Measurements from ENCODE around the gene FMR1NB.

Gene FMR1NB, protein sequence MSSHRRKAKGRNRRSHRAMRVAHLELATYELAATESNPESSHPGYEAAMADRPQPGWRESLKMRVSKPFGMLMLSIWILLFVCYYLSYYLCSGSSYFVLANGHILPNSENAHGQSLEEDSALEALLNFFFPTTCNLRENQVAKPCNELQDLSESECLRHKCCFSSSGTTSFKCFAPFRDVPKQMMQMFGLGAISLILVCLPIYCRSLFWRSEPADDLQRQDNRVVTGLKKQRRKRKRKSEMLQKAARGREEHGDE

DNA sequence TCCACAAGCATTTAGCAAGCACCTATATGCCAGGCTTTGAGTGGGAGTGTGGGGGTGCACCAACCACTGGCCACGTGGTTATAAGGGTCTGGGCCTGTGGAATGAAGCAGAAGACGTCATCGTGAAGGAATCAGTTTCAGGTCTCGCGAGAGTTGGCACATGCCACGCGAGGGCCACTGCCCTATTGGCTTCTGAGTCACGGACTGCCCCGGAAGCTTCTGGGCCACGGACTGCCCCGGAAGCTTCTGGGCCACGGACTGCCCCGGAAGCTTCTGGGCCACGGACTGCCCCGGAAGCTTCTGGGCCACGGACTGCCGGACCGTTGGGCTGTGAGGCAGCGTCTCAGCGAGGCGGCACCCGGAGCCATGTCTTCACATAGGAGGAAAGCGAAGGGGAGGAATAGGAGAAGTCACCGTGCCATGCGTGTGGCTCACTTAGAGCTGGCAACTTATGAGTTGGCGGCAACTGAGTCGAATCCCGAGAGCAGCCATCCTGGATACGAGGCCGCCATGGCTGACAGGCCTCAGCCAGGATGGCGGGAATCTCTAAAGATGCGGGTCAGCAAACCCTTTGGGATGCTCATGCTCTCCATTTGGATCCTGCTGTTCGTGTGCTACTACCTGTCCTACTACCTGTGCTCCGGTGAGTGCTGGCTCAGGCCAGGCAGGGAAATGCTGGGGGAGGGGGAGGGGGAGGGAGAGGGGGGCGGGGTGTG lies at the start of gene FMR1NB:
TSS of gene FMR1NB (plus strand) at position 300 of the 715 bp plus-strand sequence. CDS start at position 366, 66 bp downstream.
- DNase-seq (ENCODE audit: low read depth in 2 of 2): no peak

DNA sequence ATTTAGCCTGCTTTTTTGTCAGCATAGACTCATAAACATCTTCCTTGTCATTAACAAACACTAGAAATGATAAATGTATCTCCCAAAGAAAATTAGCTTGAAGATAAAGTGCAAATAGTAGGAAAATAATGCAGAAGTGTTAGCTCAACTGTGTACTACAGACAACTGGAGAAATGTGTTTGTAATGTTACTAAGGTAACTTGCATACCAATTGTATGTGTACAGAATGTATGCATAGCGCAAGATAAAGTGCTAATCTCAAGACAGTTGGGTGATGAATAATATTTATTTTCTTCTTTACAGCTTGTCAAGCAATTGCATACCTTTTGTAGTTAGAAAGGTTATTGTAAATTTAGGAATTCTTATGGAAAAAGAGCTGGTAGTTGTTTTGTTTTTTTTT lies 47.3 kb upstream of the FMR1NB start:
- DNase-seq (ENCODE audit: low read depth in 2 of 2): no peak

DNA sequence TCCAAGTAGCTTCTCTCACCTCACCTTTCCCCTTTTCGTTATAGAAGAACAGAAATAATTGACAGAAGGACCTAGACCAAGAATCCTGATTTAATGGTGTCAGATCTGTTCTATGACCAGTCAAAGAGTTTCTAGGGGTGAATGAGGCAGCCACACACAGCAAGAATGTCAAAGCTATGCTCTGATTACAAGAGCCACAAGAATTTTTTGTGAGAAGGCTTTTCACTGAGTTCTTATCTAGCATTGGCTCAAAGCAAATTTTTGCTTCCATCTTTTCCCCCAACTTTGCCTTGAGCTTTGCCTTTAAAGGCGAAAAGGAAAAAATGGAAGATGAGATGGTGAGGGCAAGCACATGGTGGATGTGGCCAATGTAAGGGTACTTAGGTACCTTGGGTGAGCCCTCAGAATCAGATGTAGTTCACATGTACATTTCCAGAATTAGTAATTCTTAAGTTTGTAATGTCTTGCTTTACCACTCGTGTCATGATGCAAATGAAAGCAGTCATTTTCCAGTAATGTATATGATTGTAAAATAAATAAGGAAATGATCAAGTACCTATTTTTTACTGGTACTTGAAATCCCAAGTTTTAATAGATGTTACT lies 45.9 kb upstream of the FMR1NB start:
- no peak for DNase-seq (ENCODE audit: low read depth in 2 of 2)

DNA sequence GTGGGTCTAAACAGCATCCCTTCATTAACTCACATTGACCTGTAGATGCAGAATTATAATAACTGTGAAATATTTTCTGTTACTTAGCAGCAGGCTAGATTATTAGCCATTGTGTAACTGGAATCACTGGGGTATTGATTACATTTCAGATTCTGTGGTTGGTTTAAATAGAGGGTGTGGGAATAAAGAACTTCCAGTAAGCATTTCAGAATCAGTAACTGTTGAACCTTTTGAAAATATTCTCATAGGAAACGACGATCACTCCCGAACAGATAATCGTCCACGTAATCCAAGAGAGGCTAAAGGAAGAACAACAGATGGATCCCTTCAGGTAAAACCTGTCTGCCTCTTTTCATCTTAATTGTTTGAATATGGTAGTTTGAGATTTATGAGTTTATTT lies 35.9 kb upstream of the FMR1NB start:
- DNase-seq (ENCODE audit: low read depth in 2 of 2): no peak

DNA sequence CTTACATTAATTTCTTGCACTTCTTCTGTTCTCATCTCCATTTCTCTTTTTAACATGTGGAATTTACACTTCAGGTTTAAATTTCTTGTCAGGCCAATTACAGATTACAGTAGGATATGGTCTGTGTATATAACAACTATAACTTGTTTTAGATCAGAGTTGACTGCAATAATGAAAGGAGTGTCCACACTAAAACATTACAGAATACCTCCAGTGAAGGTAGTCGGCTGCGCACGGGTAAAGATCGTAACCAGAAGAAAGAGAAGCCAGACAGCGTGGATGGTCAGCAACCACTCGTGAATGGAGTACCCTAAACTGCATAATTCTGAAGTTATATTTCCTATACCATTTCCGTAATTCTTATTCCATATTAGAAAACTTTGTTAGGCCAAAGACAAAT lies 32.6 kb upstream of the FMR1NB start:
- DNase-seq (ENCODE audit: low read depth in 2 of 2): no peak

DNA sequence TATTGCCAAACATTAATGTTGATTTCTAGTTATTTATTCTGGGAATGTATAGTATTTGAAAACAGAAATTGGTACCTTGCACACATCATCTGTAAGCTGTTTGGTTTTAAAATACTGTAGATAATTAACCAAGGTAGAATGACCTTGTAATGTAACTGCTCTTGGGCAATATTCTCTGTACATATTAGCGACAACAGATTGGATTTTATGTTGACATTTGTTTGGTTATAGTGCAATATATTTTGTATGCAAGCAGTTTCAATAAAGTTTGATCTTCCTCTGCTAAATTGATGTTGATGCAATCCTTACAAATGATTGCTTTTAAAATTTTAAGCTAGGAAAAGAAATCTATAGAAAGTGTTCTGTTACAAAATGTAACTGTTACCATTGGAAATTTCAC lies 30.8 kb upstream of the FMR1NB start:
- no peak for DNase-seq (ENCODE audit: low read depth in 2 of 2)

DNA sequence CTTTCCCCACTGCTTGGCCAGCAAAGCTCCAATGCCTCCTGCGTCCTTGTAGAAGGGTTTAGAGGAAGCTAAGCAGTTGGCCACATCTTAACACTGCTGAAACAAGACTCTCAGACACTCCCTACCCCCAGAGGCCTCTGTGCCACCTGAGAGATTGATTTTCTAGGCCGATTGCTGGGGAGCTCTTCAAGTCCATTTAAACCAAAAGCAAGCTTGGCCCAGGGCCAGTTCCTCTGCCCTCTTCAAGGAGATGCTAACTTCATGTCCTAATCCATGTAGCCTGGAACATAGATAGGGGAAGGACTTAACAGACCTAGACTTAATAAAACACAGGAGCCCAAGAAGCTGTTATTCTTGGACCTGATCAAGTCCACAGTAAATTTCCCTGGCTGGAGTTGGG lies 27.2 kb upstream of the FMR1NB start:
- no peak for DNase-seq (ENCODE audit: low read depth in 2 of 2)

DNA sequence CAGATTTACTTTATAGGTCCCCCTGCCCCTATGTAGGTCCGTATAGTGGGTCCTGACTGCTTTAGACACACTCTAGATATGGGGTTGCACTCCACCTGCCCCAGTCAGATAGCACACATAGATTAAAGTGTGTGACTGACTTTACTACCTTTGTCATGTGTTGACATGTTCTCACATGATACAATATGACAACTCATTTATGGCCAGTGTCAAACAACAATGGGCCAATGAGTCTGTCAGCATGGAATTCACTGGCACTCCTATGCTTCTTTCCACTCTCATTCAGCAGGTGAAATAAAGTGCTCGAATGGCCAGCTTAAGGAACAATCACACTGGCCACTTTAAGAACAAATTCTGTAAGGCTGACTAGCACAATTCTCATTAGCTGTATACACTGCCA lies 23.8 kb upstream of the FMR1NB start:
- DNase-seq (ENCODE audit: low read depth in 2 of 2): no peak

DNA sequence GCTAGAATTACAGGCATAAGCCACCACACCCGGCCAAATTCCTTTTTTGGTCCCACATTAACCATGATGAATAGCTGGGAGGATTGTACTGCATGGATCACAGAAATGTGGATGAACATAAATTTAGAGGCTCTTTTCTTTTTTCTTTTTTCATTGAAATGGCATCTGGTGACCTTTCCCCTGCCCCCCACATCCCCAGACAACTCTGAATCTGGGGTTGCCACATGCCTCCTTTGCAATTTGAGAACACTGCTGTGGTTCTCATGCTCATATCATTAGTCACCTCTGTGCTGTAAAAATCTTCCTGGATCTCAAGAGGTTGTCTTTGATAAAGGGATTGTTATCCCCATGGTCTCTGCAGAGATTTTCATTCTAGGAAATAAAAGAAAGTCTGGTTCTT lies 22.8 kb upstream of the FMR1NB start:
- DNase-seq (ENCODE audit: low read depth in 2 of 2): no peak

DNA sequence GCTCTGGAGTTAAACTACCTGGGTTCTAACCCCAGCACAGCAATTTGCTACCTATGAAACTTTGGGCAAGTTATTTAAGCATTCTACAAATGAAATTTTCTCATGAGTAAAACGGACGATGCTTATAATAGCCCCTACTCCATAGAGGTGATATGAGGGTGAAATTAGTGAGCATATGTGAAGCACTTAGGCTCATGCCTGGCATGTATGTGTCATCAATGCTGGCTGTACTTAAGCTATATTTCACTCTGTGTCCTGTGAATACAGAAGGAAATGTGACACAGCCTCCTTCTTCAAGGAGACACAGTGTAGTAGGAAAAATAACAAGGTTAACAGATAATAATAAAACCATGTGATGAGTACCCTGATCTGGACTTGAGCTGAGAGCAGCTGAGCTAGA lies 20.4 kb upstream of the FMR1NB start:
- no peak for DNase-seq (ENCODE audit: low read depth in 2 of 2)

DNA sequence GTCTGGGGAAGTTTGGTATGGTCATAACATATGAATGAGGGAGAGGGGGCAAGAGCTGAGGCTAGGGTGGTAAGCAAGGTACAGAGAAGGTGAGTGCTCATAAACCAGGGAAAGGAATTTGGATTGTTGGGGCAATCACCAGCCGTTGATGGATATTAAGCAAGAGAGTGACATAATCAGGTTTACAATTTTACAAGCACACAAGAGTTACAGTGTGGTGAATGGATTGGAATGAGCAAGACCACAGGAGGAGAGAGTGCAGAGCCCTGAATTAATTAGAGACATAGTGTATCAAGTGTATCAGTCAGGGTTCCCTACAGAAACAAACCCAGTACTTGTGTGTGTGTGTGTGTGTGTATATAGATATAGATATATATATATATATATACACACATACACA lies 18.7 kb upstream of the FMR1NB start:
- DNase-seq (ENCODE audit: low read depth in 2 of 2): no peak

DNA sequence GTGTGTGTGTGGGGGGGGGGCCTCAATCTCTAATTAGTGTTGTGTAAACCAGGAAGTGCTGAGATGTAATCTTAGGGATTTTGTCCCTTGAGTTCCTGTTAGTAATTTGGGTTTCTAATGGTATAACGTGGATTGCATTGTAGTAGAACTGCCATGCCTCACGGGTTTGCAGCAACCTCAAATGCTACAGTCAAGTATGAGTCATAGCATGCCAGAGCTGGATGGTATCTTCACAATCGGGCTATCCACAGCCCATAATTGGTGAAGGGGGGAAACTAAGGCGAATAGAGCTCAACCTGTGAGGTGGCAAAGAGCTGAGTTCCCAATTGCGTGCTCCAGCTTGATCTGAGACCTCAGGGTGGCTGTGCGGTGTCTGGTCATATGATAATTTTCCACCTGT lies 2.2 kb upstream of the FMR1NB start:
- DNase-seq (ENCODE audit: low read depth in 2 of 2): no peak

DNA sequence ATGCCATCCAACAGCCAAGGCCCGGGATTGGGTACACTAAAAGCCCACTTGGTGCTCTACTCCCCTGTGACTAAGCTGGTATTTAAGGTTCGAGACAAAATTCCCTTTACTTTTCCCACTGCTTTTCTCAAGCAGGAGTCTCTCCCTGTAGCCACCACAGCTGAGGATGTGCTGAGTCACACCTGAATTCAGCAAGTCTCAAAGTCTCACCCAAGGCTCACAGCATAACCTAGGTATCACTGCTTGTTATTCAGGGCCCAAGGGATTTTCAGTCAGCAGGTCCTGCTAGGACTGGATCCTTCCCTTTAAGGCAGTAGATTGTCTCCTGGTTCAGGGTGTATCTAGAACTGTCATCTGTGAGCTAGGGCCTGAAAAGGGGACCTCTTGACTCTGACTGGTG lies 39.2 kb downstream of the FMR1NB start:
- no peak for DNase-seq (ENCODE audit: low read depth in 2 of 2)

DNA sequence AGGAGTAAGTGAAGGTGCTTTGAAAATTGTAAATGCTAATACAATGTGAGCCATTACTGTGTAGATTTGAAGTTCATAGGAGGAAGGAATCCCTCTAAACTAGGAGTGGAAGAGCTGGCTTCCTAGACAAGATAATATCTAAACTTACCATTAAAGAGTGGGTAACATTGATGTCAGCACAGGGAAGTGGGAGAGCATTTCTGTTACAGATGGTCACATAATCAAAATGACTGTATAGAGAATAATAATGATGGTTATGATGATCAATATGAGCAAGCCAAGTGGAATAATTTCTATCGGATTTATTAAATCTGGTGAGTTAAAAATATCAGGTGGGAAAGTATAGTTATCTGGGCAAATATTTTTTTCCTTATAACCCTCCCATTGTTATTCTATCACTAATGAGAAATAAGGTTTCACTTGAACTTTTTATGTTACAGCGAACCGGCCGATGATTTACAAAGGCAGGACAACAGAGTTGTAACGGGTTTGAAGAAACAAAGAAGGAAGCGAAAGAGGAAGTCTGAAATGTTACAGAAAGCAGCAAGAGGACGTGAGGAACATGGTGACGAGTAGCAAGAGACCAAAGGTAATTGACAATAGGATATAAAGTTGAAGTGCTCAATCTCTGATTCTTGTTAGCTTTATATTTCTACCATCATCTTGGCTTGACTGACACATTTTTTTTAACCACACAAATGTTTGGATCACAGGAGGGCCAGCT lies 43.5 kb downstream of the FMR1NB start:
- DNase-seq (ENCODE audit: low read depth in 2 of 2): no peak

DNA sequence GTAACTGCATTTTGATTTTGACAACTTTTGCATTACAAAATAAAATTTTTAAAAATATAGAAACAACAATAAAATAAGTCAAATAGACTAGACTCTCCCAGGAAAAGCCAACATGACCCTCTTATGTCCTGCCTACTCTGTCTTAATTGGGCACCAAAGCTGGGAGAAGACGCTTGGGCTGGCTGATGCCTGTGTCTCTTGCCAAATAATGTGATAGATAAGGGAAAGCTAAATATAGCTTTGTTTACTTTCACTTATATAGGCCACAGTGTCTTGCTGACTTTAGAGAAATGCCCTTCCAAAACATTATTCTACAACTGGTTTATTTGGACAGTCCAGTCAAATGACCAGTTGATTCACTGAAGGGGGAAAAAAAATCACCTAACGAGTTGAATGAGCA lies 54.2 kb downstream of the FMR1NB start:
- no peak for DNase-seq (ENCODE audit: low read depth in 2 of 2)

DNA sequence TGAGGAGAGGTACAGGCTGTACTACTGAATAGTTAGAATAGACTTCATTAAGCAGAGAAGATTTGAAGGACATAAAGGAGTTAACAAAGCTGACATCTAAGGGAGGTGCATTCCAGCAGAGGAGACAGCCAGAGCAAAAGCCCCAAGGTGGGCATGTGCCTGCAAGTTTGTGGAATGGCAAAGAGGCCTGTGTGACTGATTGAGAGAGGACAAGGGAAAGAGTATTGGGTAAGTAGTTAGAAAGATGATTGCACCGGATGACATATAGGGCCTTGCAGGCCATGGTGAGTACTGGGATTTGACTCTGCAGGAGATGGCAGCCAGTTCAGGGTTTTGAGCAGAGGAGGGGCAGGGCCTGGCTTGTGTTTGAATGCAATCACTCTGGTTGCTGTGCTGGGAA lies 55.9 kb downstream of the FMR1NB start:
- no peak for DNase-seq (ENCODE audit: low read depth in 2 of 2)

DNA sequence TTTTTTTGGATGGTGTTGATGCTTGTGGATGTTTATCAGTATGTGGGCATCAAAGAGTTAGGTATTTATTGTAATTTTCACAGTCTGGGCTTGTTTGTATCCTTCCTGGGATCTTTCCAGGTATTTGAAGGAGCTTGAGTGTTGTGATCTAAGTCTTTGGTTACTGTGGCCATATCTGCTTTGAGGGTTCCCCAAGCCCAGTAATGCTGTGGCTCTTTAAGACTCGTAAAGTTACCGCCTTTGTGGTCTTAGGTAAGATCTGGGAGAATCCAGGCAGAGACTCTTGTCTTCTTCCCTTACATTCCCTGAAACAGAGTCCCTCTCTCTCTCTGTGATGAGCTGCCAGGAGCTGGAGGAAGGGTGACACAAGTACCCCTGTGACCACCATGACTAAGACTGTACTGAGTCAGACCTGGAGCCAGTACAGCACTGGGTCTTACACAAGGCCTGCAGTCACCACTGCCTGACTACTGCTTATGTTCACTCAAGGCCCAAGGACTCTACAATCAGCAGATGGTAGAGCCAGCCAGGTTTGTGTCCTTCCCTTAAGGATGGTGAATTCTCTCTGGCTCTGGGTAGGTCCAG lies 62.2 kb downstream of the FMR1NB start:
- no peak for DNase-seq (ENCODE audit: low read depth in 2 of 2)

DNA sequence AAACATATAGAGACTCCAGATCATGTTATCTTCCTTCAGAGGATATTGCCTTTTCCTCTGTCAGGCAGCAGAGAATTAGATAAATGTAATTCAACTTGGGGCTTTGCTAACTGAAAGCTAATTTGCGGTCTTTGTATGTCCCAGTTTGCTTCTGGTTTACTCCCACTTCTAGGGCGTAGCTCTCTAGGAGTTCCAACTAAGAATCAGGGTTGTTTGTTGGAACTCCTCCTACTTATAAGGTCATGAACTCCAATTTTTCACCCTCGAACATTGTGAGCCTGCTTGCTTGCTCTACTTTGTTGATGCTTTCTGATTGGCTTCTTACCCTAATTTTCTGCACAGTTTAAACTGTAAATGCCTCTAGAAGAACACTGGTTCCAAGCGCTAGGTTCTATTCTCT lies 66.1 kb downstream of the FMR1NB start:
- DNase-seq (ENCODE audit: low read depth in 2 of 2): no peak

DNA sequence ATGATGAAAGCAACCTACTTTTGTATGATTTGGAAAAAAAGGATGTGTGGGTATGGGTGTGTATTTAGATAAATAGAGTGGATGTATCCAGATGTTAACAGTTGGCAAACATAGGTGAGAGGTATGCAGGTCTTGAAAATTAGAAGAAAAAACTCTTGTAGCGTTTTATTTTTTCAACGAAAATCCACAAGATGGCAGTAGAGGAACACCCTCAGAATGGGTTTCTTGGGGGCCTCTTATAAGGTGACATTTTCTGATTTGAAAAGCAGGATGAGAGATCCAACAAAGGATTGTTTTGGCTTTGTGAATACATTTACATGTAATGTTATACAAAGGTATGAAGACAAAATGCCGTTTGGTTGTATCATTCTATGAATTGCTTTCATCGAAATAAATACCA lies 68.3 kb downstream of the FMR1NB start:
- DNase-seq (ENCODE audit: low read depth in 2 of 2): no peak

DNA sequence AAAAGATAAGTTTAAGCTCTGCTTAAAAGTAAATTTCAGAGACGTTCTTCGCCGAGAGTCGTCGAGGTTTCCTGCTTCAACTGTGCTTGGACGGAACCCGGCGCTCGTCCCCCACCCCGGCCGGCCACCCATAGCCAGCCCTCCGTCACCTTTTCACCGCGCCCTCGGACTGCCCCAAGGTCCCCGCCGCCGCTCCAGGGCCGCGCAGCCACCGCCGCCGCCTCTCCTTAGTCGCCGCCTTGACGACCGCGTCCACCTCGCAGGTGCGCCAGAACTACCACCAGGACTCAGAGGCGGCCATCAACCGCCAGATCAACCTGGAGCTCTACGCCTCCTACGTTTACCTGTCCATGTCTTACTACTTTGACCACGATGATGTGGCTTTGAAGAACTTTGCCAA lies 70.8 kb downstream of the FMR1NB start:
- no peak for DNase-seq (ENCODE audit: low read depth in 2 of 2)

DNA sequence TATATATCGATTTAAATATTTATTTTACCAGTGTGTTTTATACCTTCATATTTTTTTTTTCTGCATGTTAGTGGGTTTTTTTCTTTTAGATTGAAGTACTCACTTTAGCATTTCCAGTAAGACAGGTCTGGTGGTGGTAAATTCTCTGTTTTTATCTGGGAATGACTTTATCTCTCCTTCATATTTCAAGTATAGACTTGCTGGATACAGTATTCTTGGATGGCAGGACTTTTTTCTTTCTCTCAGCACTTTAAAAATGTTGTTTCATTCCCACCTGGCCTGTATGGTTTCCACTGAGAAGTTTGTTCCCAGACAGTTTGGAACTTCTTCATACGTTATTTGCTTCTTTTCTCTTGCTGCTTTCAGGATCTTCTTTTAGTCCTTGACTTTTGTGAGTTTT lies 86.1 kb downstream of the FMR1NB start:
- DNase-seq (ENCODE audit: low read depth in 2 of 2): no peak

DNA sequence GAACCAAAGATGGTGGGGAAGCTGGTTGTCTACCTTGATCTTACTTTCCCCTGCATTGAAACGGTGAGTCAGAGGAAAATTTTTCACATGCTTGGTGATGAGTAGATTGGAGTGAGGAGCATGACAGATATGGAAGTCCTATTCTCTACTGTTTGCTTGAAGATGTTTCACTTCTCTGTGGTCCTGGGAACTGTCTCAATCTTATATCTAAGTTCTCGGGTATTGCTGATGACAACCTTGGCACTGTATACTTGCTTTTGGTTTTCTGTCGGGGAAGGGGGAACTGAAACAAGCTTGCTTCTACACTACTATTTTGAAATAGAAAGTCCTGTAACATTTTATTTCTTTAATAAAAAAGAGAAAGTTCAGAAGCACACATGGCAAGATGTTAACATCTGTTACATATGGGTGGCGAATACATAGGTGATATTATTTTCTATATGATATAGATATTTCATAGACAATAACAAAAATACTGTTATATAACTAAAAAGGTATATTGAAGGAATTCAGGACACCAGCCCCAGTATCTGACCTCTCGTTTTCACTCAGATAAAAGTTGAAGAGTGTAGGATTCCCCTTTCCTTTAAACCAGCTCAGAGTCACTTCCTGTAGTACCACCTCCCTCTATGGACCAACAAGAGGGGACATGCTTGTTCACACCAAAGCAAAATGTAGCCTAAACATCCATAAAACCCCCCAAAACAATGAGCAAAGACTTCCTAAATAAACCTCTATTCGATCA lies 88.8 kb downstream of the FMR1NB start:
- DNase-seq (ENCODE audit: low read depth in 2 of 2): no peak
